ENCODE data around the gene LCNL1.
"Not testable (repeated sequence)": the region's sequence is repeated elsewhere in the genome, so short reads cannot be mapped to it uniquely, and the experiment has no call there.

LCNL1 gene

GRCh38 chr9:136992819-136993369 lies 10.1 kb downstream of the LCNL1 start:
- DNase-seq (ENCODE audit: low read depth in 2 of 2) = no peak

DNA sequence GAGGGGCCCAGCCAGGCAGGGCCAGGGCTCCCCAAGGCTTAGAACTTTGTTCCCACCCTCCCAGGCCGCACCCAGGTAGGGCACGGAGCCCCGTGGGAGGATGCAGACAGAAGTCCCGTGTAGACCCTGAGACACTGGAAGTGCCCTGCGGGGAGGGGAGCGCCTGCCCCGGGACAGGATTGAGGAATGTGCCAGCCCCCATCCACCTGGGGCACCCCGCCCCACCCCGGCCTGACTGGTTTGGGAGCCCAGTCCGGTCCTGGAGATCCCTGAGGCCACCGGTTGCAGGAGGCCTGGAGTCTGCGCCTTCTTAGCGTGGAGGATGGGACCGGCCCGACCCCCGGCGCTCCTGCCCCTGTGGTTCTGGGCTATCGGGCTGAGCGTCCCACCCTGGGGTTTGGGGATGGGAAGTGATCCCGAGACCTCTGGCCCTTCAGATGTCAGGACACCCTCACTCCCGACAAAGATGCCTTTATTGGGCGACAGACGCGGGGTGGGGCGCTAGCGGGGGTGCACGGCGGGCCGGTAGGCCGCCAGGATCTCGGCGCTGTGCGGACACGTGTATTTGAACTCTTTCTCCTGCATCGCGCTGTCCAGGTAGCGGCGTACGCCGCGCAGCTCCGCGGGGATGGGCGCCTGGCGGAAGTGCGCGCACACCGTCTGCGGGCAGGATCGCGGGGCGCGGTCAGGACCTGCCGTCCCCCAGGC lies 11.5 kb downstream of the LCNL1 start:
- DNase-seq (ENCODE audit: low read depth in 2 of 2) = no peak

DNA sequence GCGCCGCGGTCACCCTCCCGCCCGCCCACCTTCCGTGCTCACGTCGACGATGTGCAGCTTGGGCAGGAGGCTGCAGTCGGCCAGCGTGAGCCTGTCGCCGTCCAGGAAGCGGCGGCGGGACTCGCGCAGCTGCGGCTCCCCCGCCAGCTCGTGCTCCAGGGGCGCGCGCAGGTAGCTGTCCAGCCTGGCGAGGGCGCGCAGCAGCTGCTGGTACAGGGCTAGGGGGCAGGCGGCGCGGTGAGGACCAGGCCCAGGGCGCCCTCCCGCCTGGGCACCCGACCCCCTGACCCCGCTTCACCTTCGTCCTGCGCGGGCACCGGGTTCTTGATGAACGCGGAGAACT lies 12.1 kb downstream of the LCNL1 start:
- no peak for DNase-seq (ENCODE audit: low read depth in 2 of 2)

DNA sequence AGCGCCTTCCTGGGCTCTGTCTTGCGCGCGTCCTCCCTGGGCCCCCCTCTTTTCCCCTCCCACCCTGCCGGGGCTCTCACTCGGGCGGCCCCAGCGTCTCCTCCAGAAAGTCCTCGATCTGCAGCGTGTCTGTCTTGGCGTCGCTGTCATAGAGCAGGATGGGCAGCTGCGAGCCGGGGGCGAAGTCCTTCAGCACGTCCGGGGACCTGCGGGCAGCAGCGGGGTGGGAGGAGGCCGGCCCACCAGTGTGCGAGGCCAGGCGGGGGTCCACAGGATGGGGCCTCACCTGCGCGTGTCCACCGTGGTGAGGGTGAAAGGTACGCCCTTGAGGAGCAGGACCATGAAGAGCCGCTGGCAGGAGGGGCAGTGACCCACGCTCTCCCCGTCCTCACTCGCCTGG lies 12.6 kb downstream of the LCNL1 start:
- DNase-seq (ENCODE audit: low read depth in 2 of 2) = no peak

DNA sequence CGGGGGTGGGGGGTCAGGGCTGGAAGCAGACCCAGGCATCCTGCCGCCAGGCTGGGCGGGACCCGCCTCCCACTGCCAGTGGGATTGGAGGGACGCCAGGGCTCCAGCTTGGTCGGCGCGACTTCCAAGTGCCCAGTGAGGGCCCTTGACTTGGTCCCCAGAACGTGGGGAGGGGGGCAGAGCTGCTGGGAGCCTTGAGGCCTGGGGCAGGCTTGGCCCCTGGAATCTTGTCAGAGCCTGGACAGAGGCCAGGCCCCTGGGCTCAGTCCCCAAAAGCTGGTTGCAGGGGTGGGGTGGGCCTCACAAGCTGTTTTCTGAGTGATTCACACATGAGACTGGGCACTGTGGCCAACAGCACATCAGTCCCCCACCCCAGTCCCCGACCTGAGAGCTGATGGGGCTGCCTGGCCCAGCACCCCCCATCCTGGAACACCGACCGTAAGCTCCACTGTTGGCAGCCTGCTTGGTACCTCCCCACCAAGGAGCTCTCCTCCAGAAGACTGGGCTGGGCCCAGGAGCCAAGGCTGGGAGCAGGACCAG lies 13.0 kb downstream of the LCNL1 start:
- DNase-seq (ENCODE audit: low read depth in 2 of 2) = no peak

DNA sequence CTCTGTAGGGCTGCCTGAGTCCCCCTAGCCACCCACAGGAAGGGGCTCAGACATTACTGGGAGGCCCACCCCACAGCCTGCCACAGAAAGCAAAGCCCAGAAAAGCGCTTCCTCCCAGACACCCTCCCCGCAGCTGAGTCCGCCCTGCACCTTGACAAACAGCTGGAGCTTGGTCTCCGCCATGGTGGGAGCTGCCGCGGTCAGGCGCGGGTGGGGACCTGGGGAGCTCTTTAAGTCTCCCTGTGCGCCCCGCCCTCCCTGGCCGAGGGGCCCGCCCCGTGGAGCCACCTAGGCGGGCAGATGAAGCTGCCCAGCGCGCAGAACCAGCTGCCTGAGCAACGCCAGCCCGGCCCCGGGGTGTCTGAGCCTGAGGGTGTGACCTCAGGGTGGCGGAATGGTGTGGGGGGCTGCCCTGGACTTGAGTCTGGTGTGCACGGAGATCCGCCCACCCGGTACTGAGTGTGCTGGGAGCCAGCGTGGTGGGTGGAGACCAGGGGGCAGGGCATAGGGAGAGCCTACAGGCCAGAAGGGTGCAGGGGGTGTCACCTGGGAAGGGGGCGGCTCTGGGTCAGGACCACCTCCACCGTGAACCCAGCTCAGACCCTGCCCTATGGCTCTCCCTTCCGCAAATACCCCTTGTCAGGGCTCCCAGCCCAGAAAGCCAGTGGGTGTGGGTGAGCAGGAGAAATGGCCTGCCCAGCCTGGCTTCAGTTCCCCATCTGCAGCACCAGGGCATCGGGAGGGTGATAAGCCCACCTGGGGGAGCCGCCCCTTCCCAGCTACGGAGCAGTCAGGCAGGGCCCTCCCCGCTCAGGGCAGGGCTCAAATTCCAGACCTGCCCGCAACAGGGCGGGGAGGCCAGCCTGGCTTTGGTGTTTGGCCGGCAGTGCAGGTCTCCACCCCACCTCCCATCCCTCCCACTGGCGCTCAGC lies 13.8 kb downstream of the LCNL1 start, which contains the start of gene CLIC3:
Gene CLIC3 (minus strand): TSS at position 208 of the 932 bp plus-strand sequence. CDS start 25 bp downstream, at position 183.
- no peak for DNase-seq (ENCODE audit: low read depth in 2 of 2)

DNA sequence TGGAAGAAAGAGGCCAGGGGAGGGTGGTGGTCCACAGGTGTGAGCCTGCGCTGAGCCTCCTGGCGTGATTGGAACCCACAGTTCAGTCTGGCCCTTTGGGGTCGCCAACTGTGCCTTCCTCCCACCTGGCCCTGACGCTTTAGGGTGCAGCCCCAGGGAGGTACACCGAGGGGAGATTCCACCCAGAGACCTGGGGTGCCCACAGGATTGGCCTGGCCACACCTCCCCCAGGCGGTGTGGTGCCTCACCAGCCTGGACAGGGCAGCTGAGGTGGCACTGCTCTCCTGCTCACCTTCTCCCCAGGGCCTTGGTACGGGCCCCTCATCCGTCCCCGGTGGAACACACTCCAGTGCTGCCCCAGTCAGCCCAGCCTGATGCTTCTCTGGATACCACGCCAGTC lies 14.6 kb downstream of the LCNL1 start:
- no peak for DNase-seq (ENCODE audit: low read depth in 2 of 2)

GRCh38 chr9:136997830-136998234 lies 15.0 kb downstream of the LCNL1 start:
- DNase-seq (ENCODE audit: low read depth in 2 of 2) = no peak

- DNase-seq (ENCODE audit: low read depth in 2 of 2) = no peak
Measured at GRCh38 chr9:137000177-137000930, 17.6 kb downstream of the LCNL1 start.

DNA sequence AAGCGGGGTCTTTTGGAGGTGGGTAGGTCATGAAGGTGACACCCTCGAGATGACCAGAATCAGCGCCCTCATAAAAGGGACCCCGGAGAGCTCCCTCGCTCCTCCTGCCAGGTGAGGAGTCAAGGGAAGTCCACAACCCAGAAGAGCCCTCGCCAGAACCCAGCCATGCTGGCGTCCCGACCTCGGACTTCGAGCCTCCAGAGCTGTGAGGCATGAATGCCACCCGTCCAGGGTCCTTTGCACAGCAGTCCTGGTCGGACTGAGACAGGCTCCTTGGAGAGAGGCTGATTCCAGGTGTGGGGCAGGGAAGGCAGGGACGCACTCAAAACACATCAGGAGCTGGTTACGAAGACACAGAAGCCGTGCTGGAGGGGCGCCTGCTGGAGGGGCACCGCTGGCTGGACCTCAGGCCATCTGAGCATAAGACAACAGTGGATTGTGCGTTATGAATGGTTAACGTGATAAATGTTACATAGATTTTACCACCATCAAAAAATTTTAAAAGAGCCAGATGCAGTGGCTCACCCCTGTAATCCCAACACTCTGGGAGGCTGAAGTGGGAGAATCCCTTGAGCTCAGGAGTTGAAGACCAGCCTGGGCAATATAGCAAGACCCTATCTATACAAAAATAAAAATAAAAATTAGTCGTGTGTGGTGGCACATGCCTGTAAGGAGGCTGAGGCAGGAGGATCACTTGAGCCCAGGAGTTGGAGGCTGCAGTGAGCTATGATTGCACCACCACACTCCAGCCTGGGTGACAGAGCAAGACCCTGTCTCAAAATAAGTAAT lies 19.3 kb downstream of the LCNL1 start:
- no peak for DNase-seq (ENCODE audit: low read depth in 2 of 2)

DNA sequence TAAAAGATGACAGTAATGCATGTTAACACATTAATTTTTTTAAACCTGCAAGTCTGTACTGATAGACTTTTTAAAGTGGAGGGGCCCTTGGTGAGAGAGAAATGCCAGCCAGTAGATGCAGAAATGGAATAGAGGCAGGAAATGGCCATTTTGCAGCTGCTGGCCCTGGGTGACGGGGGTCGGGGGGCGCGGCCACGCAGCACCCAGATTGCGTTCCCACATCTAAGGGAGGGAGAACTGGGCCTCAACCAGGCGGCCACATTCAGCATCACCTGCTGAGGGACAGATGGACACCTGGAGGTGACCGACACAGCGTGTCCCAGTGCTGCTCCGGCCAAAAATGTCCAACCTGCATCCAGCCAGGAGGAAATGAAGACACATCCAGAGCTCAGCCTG lies 19.9 kb downstream of the LCNL1 start:
- DNase-seq (ENCODE audit: low read depth in 2 of 2) = no peak

GRCh38 chr9:137004285-137004684 lies 21.5 kb downstream of the LCNL1 start:
- DNase-seq (ENCODE audit: low read depth in 2 of 2) = not testable (repeated sequence)

GRCh38 chr9:137006116-137007003 lies 23.6 kb downstream of the LCNL1 start:
- DNase-seq (ENCODE audit: low read depth in 2 of 2) = no peak

GRCh38 chr9:137007108-137007815 lies 24.5 kb downstream of the LCNL1 start:
- no peak for DNase-seq (ENCODE audit: low read depth in 2 of 2)

GRCh38 chr9:137007816-137008270 lies 25.1 kb downstream of the LCNL1 start:
- no peak for DNase-seq (ENCODE audit: low read depth in 2 of 2)

DNA sequence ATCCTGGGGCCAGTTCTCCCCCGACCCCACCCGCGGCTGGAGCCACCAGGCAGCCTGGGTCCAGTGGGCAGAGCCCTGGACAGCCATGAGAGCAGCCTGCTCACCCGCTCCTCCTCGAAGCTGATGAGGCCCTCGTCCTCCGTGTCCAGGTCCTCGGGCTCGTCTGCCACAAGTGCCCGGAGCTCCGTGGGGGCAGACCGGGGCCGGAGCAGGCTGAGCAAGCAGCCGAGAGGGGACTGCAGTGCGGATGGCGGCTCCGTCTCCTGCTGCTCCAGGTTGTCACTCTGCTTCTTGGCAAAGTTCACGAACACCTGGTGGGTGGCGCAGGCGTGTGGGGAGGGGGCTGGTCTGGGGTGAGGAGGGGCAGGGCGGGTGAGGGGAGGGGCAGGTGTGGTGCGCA lies 25.5 kb downstream of the LCNL1 start:
- DNase-seq (ENCODE audit: low read depth in 2 of 2) = no peak

DNA sequence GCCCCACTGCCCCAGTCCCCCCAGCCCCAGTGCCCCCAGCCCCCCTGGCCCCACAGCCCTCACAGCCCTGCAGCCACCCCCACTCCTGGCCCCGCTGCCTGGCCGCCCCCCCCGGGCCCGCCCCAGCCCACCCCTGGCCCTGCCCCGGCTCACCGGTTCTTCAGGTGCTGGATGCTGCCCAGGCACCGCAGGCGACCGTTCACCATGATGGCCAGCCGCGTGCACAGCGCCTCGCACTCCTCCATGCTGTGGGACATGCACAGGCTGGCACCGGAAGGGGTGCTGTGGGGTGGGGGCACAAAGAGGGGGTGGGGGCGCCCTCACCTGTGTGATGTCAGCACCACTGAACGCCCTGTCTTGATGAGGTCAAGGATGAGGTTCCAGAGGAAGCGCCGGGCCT lies 26.4 kb downstream of the LCNL1 start:
- DNase-seq (ENCODE audit: low read depth in 2 of 2) = no peak

GRCh38 chr9:137009938-137010732 lies 27.3 kb downstream of the LCNL1 start:
- no peak for DNase-seq (ENCODE audit: low read depth in 2 of 2)

Measured in stimulated activated CD4-positive, alpha-beta T cell treated with anti-CD3 and anti-CD28 coated beads, Interleukin-12 subunit alpha, Interleukin-12 subunit beta, amount 100 ng/mL, for 24 hours (primary cell).